AG09309 (cell line): ENCODE results near the gene HERC2.

Experiments used
- DNase-seq: peaks from one replicate; pipeline ENCODE4 v3.0.0-alpha.2; 2010; ENCODE audit warnings: low read depth
- H3K4me3 ChIP-seq: 2 replicates; pipeline ENCODE4 v1.5.1; 2011; ENCODE audit warnings: mild to moderate bottlenecking, low read depth, low read length, moderate library complexity; ENCODE audit not compliant: control insufficient read depth
- CTCF ChIP-seq: IDR thresholded peaks from 2 replicates; pipeline ENCODE4 v1.5.1; 2011; ENCODE audit warnings: mild to moderate bottlenecking, low read depth, low read length, inconsistent platforms; ENCODE audit not compliant: insufficient read depth, control insufficient read depth; ENCODE audit errors: missing control alignments

HERC2 gene

GRCh38 chr15:28085489-28086174, 236.3 kb downstream of the HERC2 start:
- TF ChIP-seq CTCF = no peak
- DNase-seq = no peak
- H3K4me3 ChIP-seq = no peak overlapping the region

GRCh38 chr15:28084547-28084946, 237.4 kb downstream of the HERC2 start:
- no peak overlapping the region for H3K4me3 ChIP-seq
- DNase-seq = no peak
- no peak for TF ChIP-seq CTCF

GRCh38 chr15:28082891-28083684, 238.9 kb downstream of the HERC2 start:
- no peak for TF ChIP-seq CTCF

GRCh38 chr15:28081594-28081993, 240.4 kb downstream of the HERC2 start:
- no peak for TF ChIP-seq CTCF
- no peak overlapping the region for H3K4me3 ChIP-seq

More at GRCh38 chr15:28082891-28083684, 238.9 kb downstream of the HERC2 start:
- no peak overlapping the region for H3K4me3 ChIP-seq
- no peak for DNase-seq

GRCh38 chr15:28080386-28080785, 241.6 kb downstream of the HERC2 start:
- DNase-seq = no peak
- H3K4me3 ChIP-seq = no peak overlapping the region
- TF ChIP-seq CTCF = no peak

More at GRCh38 chr15:28081594-28081993, 240.4 kb downstream of the HERC2 start:
- DNase-seq = no peak

GRCh38 chr15:28079313-28079969, 242.5 kb downstream of the HERC2 start:
- no peak for TF ChIP-seq CTCF
- DNase-seq = no peak
- no peak overlapping the region for H3K4me3 ChIP-seq
